K562 (cell line): ENCODE data around the gene NDUFA7. TPM values are rescaled to one million over a fixed set of nuclear protein-coding genes. Genes with fewer than 3 reads are reported as not detected.

ENCODE experiments used
- DACH1 ChIP-seq: fragments of 450-650 bp; IDR thresholded peaks from 2 replicates; pipeline ENCODE4 v1.6.1; 2018; ENCODE audit not compliant: partially characterized antibody
- GABPA ChIP-seq: fragments of 200-800 bp; sonication (Bioruptor generic); conservative IDR thresholded peaks from 2 replicates; pipeline ENCODE4 v1.6.1; 2016; ENCODE audit warnings: low read depth, missing genetic modification characterization, missing compliant biosample characterization
- GATAD2B ChIP-seq: fragments of 450-650 bp; IDR thresholded peaks from 2 replicates; pipeline ENCODE4 v1.6.1; 2017; ENCODE audit warnings: mild to moderate bottlenecking, borderline replicate concordance
- LEF1 ChIP-seq: fragments of 450-650 bp; IDR thresholded peaks from 2 replicates; pipeline ENCODE4 v1.6.1; 2016; ENCODE audit warnings: mild to moderate bottlenecking
- PRDM10 ChIP-seq: fragments of 450-650 bp; IDR thresholded peaks from 2 replicates; pipeline ENCODE4 v1.6.1; 2018; ENCODE audit not compliant: partially characterized antibody
- SMARCA4 ChIP-seq: fragments of 450-650 bp; IDR thresholded peaks from 2 replicates; pipeline ENCODE4 v1.6.1; 2016
- TEAD1 ChIP-seq, 2 experiments: fragments of 450-650 bp in 1 of 2; sonication (generic) in 1 of 2; formaldehyde crosslinking; IDR thresholded peaks; 2 replicates each; pipeline versions ENCODE4 v1.4.0 to v1.8.0; 2020 to 2022; ENCODE audit warnings: mild to moderate bottlenecking in 2 of 2, missing genetic modification reagents in 1 of 2
- TRIM24 ChIP-seq, 2 experiments: fragments of 450-650 bp; IDR thresholded peaks; 2 replicates each; pipeline ENCODE4 v1.6.1; 2016
- ZEB2 ChIP-seq: fragments of 450-650 bp; IDR thresholded peaks from 2 replicates; pipeline ENCODE4 v1.6.1; 2016
- ZNF184 ChIP-seq: sonication (generic); formaldehyde crosslinking; IDR thresholded peaks from 2 replicates; pipeline ENCODE4 v1.5.0; 2020; ENCODE audit warnings: missing genetic modification reagents
- ZNF318 ChIP-seq, 2 experiments: fragments of 450-650 bp; IDR thresholded peaks; 2 replicates each; pipeline ENCODE4 v1.6.1; 2016; ENCODE audit warnings: mild to moderate bottlenecking in 2 of 2, borderline replicate concordance in 1 of 2, low read depth in 1 of 2, moderate library complexity in 1 of 2
- ZNF444 ChIP-seq: fragments of 250-450 bp; sonication (Bioruptor Pico); IDR thresholded peaks from 2 replicates; pipeline ENCODE4 v1.4.0; 2020; ENCODE audit warnings: mild to moderate bottlenecking, moderate library complexity
- polyA plus RNA-seq, 8 experiments: library from polyadenylated mRNA; depleted of rRNA in 4 of 8; stranded (reverse) in 5 of 8; unstranded in 3 of 8; fragments of >200 nt; fragmentation: Nextera tagmentation in 2 of 8; fragmentation: Illumina TruSeq in 1 of 8; extraction: Ambion mirVana in 2 of 8; extraction: Trizol in 1 of 8; gene quantifications; 2 replicates each; pipeline versions ENCODE4 v1.2.1 to v1.2.3, GENCODE V29; 2011 to 2014; ENCODE audit warnings: inconsistent platforms in 1 of 8, missing spikeins in 1 of 8
- total RNA-seq, 7 experiments: library from RNA; depleted of rRNA in 6 of 7; stranded (reverse); fragments of >200 nt in 6 of 7; fragmentation: Illumina TruSeq in 2 of 7; extraction: Trizol in 2 of 7; gene quantifications; 2 replicates each; pipeline versions ENCODE4 v1.2.1 to v1.2.3, GENCODE V29; 2011 to 2021; ENCODE audit warnings: low replicate concordance in 1 of 7

The NDUFA7 gene
- total and polyA plus RNA-seq, 9 of the 15 experiments (the other 6 are each of a cell fraction or from before 2014, with no cell fraction given) = 70.8 to 348 (median 142) TPM

DNA sequence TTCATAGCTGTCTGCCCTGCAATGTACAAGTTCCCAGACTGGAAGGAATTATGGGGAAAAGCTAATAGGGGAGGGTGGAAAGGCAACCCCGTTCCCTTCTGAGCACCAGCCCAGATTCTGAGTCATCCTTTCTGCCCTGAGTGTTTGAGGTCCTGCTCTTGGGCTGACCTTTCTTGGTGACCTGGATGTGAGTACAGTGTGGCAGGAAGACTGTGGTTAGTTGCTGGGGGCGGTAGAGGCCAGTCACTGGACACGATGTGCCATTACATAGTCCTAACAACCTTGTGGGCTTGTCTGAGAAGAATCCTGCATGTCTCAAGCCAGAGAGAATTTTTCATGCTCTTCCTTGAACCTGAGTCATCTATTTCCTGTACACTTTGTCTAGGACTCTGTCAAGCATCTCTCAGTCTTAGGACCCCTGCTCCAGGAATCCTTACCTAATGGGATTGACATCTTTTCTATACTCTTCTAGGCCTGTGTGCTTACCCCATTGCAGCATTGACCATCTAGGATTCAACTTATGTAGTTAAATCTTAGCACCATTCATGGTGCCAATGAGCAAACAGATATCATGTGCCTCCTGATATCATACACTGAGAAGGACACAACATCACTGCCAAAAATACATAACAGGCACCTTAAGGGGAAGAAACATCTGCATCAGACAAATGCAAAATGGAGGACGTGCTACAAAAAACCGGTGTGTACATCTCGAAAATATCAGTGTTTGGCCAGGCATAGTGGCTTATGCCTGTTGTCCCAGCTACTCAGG is 34.6 kb upstream of the NDUFA7 start (continued):
- TF ChIP-seq ZNF318 (IDR thresholded peaks at IDR 0.05; ENCODE audit: borderline replicate concordance in 1 of 2, low read depth in 1 of 2) (peak in 1 of 2 experiments; percentile 42; a peak in 1 of 4 replicates), TRIM24 (IDR thresholded peaks at IDR 0.05) (peak in 1 of 2 experiments; percentile 40; a peak in 1 of 4 replicates), PRDM10 (peak; percentile 44), ZNF184 (CRISPR knock-in tag) (no peak), GATAD2B (no peak), GABPA (tag) (peak; percentile 68), ZEB2 (peak; percentile 38; the same call in 1 of the 2 replicates), ZNF444 (CRISPR knock-in tag) (no peak), SMARCA4 (peak; percentile 79; the same call in 1 of the 2 replicates), TEAD1 (CRISPR knock-in tag; IDR thresholded peaks at IDR 0.05) (no peak), DACH1 (no peak), LEF1 (peak; percentile 60; the same call in 1 of the 2 replicates)
